ENCODE results near the gene RADX. TPM values are rescaled to one million over a fixed set of nuclear protein-coding genes. Genes with fewer than 3 reads are reported as not detected.
A peak's percentile ranks its signal among the peaks of the same experiment; 100 is the strongest.

RADX gene
- total and polyA plus RNA-seq, 2 donors (not counting 3 experiments of a cell fraction or from before 2014, with no cell fraction given), result 0.12 TPM; not detected in 1

DNA sequence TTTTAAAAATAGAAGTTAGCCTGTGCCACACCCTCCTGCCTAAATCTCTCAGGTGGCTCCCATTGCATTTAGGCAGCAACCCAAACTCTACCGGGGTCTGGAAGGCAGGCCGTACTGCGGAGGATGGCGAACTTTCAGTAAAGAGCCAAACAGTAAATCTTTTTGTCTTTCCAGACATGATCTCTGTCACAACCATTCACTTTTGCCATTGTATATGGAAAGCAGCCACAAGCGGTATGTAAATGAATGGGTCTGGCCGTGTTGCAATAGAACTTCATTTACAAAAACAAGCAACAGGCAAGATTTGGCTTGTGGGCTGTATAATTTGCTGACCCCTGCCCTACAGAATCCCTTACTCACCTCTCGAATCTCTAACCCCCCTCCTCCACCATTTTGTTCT, 3.3 kb downstream of the RADX start:
- ChIA-PET CTCF (no interaction called here), POLR2A (no interaction called here)
- DNase-seq (ENCODE audit: low read depth, low spot score), result no peak
- BruUV-seq (replicated peaks), result no TSS peak
- Histone ChIP-seq H3K4me3 (replicated peaks in 1 of 3; ENCODE audit: insufficient read depth in 1 of 3, low read depth in 1 of 3, low read length in 3 of 3) (no peak overlapping the region), H3K9me3 (replicated peaks; ENCODE audit: control insufficient read depth, insufficient read depth, low read length) (no peaks in the 10 kb centered on the region), H4K20me1 (replicated peaks; ENCODE audit: control insufficient read depth, extremely low read depth, insufficient read depth, low read length) (no peaks in the 10 kb centered on the region), H3K4me2 (ENCODE audit: insufficient read depth, low read length) (no peak overlapping the region), H3K9me1 (replicated peaks; ENCODE audit: control insufficient read depth, extremely low read depth, insufficient read depth, low read length) (no peaks in the 10 kb centered on the region), H3K79me2 (ENCODE audit: control insufficient read depth, insufficient read depth, low read length) (no peaks in the 10 kb centered on the region), H3K36me3 (ENCODE audit: control insufficient read depth in 2 of 2, extremely low read depth in 1 of 2, insufficient read depth in 2 of 2, low read length in 2 of 2) (no peaks in the 10 kb centered on the region), H3K27ac (ENCODE audit: insufficient read depth, low read depth, low read length) (no peak overlapping the region), H2AFZ (ENCODE audit: low read depth, low read length) (no peak overlapping the region), H3K27me3 (ENCODE audit: control insufficient read depth in 2 of 2, insufficient read depth in 2 of 2, low read length in 2 of 2) (peaks cover 2 to 10% of the 10 kb centered on the region in 2 experiments), H3K9ac (replicated peaks; ENCODE audit: extremely low read depth, insufficient read depth, low read length) (no peak overlapping the region), H3K4me1 (ENCODE audit: control insufficient read depth, extremely low read depth, insufficient read depth, low read length) (peaks cover 3% of the 10 kb centered on the region)
- TF ChIP-seq, protein P1, sequence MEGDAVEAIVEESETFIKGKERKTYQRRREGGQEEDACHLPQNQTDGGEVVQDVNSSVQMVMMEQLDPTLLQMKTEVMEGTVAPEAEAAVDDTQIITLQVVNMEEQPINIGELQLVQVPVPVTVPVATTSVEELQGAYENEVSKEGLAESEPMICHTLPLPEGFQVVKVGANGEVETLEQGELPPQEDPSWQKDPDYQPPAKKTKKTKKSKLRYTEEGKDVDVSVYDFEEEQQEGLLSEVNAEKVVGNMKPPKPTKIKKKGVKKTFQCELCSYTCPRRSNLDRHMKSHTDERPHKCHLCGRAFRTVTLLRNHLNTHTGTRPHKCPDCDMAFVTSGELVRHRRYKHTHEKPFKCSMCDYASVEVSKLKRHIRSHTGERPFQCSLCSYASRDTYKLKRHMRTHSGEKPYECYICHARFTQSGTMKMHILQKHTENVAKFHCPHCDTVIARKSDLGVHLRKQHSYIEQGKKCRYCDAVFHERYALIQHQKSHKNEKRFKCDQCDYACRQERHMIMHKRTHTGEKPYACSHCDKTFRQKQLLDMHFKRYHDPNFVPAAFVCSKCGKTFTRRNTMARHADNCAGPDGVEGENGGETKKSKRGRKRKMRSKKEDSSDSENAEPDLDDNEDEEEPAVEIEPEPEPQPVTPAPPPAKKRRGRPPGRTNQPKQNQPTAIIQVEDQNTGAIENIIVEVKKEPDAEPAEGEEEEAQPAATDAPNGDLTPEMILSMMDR (IDR thresholded peaks at IDR 0.05; ENCODE audit: extremely low read depth in 1 of 2, insufficient read depth in 1 of 2, low read depth in 1 of 2, low read length in 2 of 2), result no peak
- no peak for TF ChIP-seq MYC (IDR thresholded peaks at IDR 0.05; ENCODE audit: low read depth, low read length)
- dilution Hi-C loops (cut with MboI; ENCODE audit: extremely low pct_ligation_motif_present, low sequenced_read_pairs), result no loop called here
- intact Hi-C loops (cut with micrococcal nuclease), result loop anchor here (10.0 kb wide), 1 partner anchor 130 kb away; no protein-coding TSS in a partner anchor
- FAIRE-seq, result no peak

DNA sequence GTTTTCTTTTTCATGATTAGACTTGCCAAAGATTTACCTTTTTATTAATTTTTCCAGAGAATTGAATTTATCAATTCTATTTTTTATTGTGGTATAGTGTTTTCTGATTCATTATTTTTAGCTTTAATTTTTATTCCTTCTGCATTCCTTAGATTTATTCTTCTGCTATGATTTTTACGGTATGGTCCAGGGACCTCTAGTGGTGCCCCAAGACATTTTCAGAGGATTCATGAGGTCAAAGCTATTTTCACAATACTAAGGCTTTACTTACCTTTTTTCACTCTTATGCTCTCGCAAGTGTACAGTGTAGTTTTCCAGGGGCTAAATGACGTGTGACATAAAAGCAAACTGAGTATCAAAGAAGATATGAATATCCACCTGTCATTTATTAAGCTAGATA, 8.0 kb downstream of the RADX start:
- peak; percentile 1 for DNase-seq (ENCODE audit: low read depth, low spot score)
- Histone ChIP-seq H3K27me3 (ENCODE audit: control insufficient read depth in 2 of 2, insufficient read depth in 2 of 2, low read length in 2 of 2) (no peaks in the 10 kb centered on the region), H2AFZ (ENCODE audit: low read depth, low read length) (no peak overlapping the region), H3K4me2 (ENCODE audit: insufficient read depth, low read length) (no peak overlapping the region), H3K9me3 (replicated peaks; ENCODE audit: control insufficient read depth, insufficient read depth, low read length) (no peaks in the 10 kb centered on the region), H3K27ac (ENCODE audit: insufficient read depth, low read depth, low read length) (no peak overlapping the region), H3K4me3 (replicated peaks in 1 of 3; ENCODE audit: insufficient read depth in 1 of 3, low read depth in 1 of 3, low read length in 3 of 3) (no peak overlapping the region), H3K4me1 (ENCODE audit: control insufficient read depth, extremely low read depth, insufficient read depth, low read length) (no peaks in the 10 kb centered on the region), H3K9ac (replicated peaks; ENCODE audit: extremely low read depth, insufficient read depth, low read length) (no peak overlapping the region), H3K36me3 (ENCODE audit: control insufficient read depth in 2 of 2, extremely low read depth in 1 of 2, insufficient read depth in 2 of 2, low read length in 2 of 2) (no peaks in the 10 kb centered on the region), H3K9me1 (replicated peaks; ENCODE audit: control insufficient read depth, extremely low read depth, insufficient read depth, low read length) (no peaks in the 10 kb centered on the region), H3K79me2 (ENCODE audit: control insufficient read depth, insufficient read depth, low read length) (no peaks in the 10 kb centered on the region), H4K20me1 (replicated peaks; ENCODE audit: control insufficient read depth, extremely low read depth, insufficient read depth, low read length) (no peaks in the 10 kb centered on the region)
- dilution Hi-C loops (cut with MboI; ENCODE audit: extremely low pct_ligation_motif_present, low sequenced_read_pairs) (no loop called here), intact Hi-C loops (cut with micrococcal nuclease) (loop anchor here (10.0 kb wide), 1 partner anchor 135 kb away; no protein-coding TSS in a partner anchor)
- TF ChIP-seq, protein P1 (IDR thresholded peaks at IDR 0.05; ENCODE audit: extremely low read depth in 1 of 2, insufficient read depth in 1 of 2, low read depth in 1 of 2, low read length in 2 of 2), result no peak
- TF ChIP-seq JUN (IDR thresholded peaks at IDR 0.05; ENCODE audit: borderline replicate concordance, insufficient read depth, insufficient read length, low read depth) (no peak), FOS (IDR thresholded peaks at IDR 0.05; ENCODE audit: borderline replicate concordance, insufficient read depth, low read length) (no peak), GATA2 (IDR thresholded peaks at IDR 0.05; ENCODE audit: insufficient read depth, insufficient read length, low read depth, low read length) (no peak), MYC (IDR thresholded peaks at IDR 0.05; ENCODE audit: low read depth, low read length) (no peak), EZH2 (IDR thresholded peaks at IDR 0.05; ENCODE audit: borderline replicate concordance, low read depth, low read length, severe bottlenecking) (no peak), MAX (IDR thresholded peaks at IDR 0.05; ENCODE audit: insufficient read depth, insufficient read length) (no peak), POLR2A (IDR thresholded peaks at IDR 0.05; ENCODE audit: low read depth, low read length) (no peak), POLR2AphosphoS5 (IDR thresholded peaks at IDR 0.05; ENCODE audit: insufficient read depth, low read depth, low read length) (no peak)
- no TSS peak for BruUV-seq (replicated peaks)
- CTCF ChIA-PET, result interaction anchor here (0.8 to 1.6 kb wide), 4 partner anchors 8 to 743 kb away, joined by 4 to 7 read pairs (median 6); partner anchors contain the start of gene RADX
- POLR2A ChIA-PET, result no interaction called here
- FAIRE-seq, result no peak

Measured in endothelial cell of umbilical vein (primary cell).